ENCODE data around the gene ZNF581. TPM values are rescaled to one million over a fixed set of nuclear protein-coding genes. Genes with fewer than 3 reads are reported as not detected.

The ZNF581 gene
- total and polyA plus RNA-seq, 4 donors = 2.1 to 7.3 (median 5.2) TPM

DNA sequence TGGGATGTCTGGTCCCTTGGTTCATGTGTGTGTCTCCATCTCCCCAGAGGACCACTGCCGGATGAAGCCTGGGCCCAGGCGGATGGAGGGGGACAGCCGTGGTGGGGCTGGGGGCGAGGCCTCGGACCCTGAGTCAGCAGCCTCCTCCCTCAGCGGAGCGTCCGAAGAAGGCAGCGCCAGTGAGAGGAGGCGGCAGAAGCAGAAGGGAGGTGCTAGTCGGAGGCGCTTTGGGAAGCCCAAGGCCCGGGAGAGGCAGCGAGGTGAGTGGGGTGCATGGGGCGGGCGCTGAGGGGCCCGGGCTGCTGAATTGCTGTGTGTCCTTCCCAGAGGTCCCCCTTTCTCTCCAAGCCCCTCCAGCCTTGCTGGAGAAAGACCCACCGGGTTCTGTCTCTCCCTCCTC lies 7.8 kb downstream of the ZNF581 start:
- H3K9me3 ChIP-seq (ENCODE audit: control insufficient read depth in 4 of 4, low read length in 3 of 4) = no peaks in the 10 kb centered on the region
- 94% methylated on average over 18 of the region's 18 CpGs for WGBS
- H3K27ac ChIP-seq (ENCODE audit: low read depth in 1 of 2, low read length in 2 of 2) = no peak overlapping the region
- no peaks in the 10 kb centered on the region for H3K36me3 ChIP-seq (ENCODE audit: control insufficient read depth in 4 of 4, insufficient read depth in 3 of 4, low read depth in 1 of 4, low read length in 3 of 4)
- no peaks in the 10 kb centered on the region for H3K27me3 ChIP-seq (ENCODE audit: control insufficient read depth in 4 of 4, insufficient read depth in 4 of 4, low read length in 3 of 4)
- H3K4me1 ChIP-seq (ENCODE audit: control insufficient read depth in 4 of 4, insufficient read depth in 4 of 4, low read length in 3 of 4) = peaks cover 12 to 34% (median 27%) of the 10 kb centered on the region in 4 donors
- no peak overlapping the region for H3K4me3 ChIP-seq (ENCODE audit: low read depth in 1 of 3, low read length in 3 of 3)
- H3K9ac ChIP-seq (ENCODE audit: low read depth in 1 of 2, low read length in 2 of 2) = no peak overlapping the region
- DNase-seq (ENCODE audit: low spot score) = no peak
- TF ChIP-seq NR2F2 (IDR thresholded peaks at IDR 0.05) (no peak), TAF1 (conservative IDR thresholded peaks at IDR 0.05) (no peak), YY1 (IDR thresholded peaks at IDR 0.05) (no peak), JUND (IDR thresholded peaks at IDR 0.05) (no peak), FOXA2 (IDR thresholded peaks at IDR 0.05) (no peak), FOXA1 (IDR thresholded peaks at IDR 0.05) (no peak), SP1 (IDR thresholded peaks at IDR 0.05) (no peak), EGR1 (IDR thresholded peaks at IDR 0.05; ENCODE audit: low read depth in 2 of 2) (no peak), HNF4G (IDR thresholded peaks at IDR 0.05) (no peak), RAD21 (IDR thresholded peaks at IDR 0.05) (no peak), RXRA (IDR thresholded peaks at IDR 0.05) (no peak), GABPA (IDR thresholded peaks at IDR 0.05 in 1 of 2, conservative IDR thresholded peaks at IDR 0.05 in 1 of 2) (no peak), HNF4A (conservative IDR thresholded peaks at IDR 0.05) (no peak)
- TF ChIP-seq, protein P1, sequence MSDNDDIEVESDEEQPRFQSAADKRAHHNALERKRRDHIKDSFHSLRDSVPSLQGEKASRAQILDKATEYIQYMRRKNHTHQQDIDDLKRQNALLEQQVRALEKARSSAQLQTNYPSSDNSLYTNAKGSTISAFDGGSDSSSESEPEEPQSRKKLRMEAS (IDR thresholded peaks at IDR 0.05) = no peak
- TF ChIP-seq, protein P2, sequence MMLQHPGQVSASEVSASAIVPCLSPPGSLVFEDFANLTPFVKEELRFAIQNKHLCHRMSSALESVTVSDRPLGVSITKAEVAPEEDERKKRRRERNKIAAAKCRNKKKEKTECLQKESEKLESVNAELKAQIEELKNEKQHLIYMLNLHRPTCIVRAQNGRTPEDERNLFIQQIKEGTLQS (IDR thresholded peaks at IDR 0.05) = no peak
- TF ChIP-seq, protein P3, sequence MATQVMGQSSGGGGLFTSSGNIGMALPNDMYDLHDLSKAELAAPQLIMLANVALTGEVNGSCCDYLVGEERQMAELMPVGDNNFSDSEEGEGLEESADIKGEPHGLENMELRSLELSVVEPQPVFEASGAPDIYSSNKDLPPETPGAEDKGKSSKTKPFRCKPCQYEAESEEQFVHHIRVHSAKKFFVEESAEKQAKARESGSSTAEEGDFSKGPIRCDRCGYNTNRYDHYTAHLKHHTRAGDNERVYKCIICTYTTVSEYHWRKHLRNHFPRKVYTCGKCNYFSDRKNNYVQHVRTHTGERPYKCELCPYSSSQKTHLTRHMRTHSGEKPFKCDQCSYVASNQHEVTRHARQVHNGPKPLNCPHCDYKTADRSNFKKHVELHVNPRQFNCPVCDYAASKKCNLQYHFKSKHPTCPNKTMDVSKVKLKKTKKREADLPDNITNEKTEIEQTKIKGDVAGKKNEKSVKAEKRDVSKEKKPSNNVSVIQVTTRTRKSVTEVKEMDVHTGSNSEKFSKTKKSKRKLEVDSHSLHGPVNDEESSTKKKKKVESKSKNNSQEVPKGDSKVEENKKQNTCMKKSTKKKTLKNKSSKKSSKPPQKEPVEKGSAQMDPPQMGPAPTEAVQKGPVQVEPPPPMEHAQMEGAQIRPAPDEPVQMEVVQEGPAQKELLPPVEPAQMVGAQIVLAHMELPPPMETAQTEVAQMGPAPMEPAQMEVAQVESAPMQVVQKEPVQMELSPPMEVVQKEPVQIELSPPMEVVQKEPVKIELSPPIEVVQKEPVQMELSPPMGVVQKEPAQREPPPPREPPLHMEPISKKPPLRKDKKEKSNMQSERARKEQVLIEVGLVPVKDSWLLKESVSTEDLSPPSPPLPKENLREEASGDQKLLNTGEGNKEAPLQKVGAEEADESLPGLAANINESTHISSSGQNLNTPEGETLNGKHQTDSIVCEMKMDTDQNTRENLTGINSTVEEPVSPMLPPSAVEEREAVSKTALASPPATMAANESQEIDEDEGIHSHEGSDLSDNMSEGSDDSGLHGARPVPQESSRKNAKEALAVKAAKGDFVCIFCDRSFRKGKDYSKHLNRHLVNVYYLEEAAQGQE (IDR thresholded peaks at IDR 0.05) = no peak
- TF ChIP-seq, protein P4, sequence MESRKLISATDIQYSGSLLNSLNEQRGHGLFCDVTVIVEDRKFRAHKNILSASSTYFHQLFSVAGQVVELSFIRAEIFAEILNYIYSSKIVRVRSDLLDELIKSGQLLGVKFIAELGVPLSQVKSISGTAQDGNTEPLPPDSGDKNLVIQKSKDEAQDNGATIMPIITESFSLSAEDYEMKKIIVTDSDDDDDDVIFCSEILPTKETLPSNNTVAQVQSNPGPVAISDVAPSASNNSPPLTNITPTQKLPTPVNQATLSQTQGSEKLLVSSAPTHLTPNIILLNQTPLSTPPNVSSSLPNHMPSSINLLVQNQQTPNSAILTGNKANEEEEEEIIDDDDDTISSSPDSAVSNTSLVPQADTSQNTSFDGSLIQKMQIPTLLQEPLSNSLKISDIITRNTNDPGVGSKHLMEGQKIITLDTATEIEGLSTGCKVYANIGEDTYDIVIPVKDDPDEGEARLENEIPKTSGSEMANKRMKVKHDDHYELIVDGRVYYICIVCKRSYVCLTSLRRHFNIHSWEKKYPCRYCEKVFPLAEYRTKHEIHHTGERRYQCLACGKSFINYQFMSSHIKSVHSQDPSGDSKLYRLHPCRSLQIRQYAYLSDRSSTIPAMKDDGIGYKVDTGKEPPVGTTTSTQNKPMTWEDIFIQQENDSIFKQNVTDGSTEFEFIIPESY (IDR thresholded peaks at IDR 0.05) = no peak
- TF ChIP-seq, protein P5, sequence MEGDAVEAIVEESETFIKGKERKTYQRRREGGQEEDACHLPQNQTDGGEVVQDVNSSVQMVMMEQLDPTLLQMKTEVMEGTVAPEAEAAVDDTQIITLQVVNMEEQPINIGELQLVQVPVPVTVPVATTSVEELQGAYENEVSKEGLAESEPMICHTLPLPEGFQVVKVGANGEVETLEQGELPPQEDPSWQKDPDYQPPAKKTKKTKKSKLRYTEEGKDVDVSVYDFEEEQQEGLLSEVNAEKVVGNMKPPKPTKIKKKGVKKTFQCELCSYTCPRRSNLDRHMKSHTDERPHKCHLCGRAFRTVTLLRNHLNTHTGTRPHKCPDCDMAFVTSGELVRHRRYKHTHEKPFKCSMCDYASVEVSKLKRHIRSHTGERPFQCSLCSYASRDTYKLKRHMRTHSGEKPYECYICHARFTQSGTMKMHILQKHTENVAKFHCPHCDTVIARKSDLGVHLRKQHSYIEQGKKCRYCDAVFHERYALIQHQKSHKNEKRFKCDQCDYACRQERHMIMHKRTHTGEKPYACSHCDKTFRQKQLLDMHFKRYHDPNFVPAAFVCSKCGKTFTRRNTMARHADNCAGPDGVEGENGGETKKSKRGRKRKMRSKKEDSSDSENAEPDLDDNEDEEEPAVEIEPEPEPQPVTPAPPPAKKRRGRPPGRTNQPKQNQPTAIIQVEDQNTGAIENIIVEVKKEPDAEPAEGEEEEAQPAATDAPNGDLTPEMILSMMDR (IDR thresholded peaks at IDR 0.05; ENCODE audit: low read depth, low read length, missing input control) = no peak

All from liver (tissue), 9 donors.